A549 (cell line): ENCODE results near the gene C1orf50. TPM values are rescaled to one million over a fixed set of nuclear protein-coding genes. Genes with fewer than 3 reads are reported as not detected.

Source experiments
- ATAC-seq, 2 experiments: fragments of 200-7000 bp in 1 of 2; fragments of >200 bp in 1 of 2; cut with Nextera tagmentation in 1 of 2; cut with Tn5 transposase in 1 of 2; 3 replicates each; pipeline versions ENCODE4 v1.8.0 to v1.9.1; 2018 to 2020; ENCODE audit warnings: mild to moderate bottlenecking in 1 of 2, moderate library complexity in 1 of 2
- CTCF ChIA-PET: fragments of 300-600 bp; sonication (Branson Sonifier 250); formaldehyde crosslinking; extraction: SDS; loops from one replicate; lab custom pipeline; 2021; ENCODE audit warnings: antibody characterized with exemption, inconsistent platforms; lab: Yijun Ruan, JAX
- POLR2A ChIA-PET: fragments of 350-600 bp; formaldehyde crosslinking; extraction: SDS; loops from one replicate; lab custom pipeline; 2021; ENCODE audit warnings: antibody characterized with exemption, inconsistent platforms; lab: Yijun Ruan, JAX
- DNase-seq, 2 experiments: peaks; one replicate each; pipeline versions ENCODE4 v3.0.0 to v3.0.0-alpha.2; 2011 to 2016; ENCODE audit warnings: low read depth in 1 of 2, low spot score in 1 of 2
- FAIRE-seq: peaks from 2 replicates; lab custom pipeline; 2011; peaks lifted over from hg19 to GRCh38; lab: Jason Lieb, UNC
- H3K27ac ChIP-seq, 2 experiments: fragments of >200 bp; sonication (Bioruptor Twin); formaldehyde crosslinking; 3 replicates each; pipeline ENCODE4 v1.5.1; 2016 to 2017
- H3K4me1 ChIP-seq: fragments of >200 bp; sonication (Bioruptor Twin); formaldehyde crosslinking; 3 replicates; pipeline ENCODE4 v1.6.1; 2016
- H3K4me2 ChIP-seq: fragments of >200 bp; sonication (Bioruptor Twin); formaldehyde crosslinking; 3 replicates; pipeline ENCODE4 v1.6.1; 2016
- H3K4me3 ChIP-seq: fragments of >200 bp; sonication (Bioruptor Twin); formaldehyde crosslinking; 3 replicates; pipeline ENCODE4 v1.5.1; 2016
- H3K9me3 ChIP-seq: fragments of >200 bp; sonication (Bioruptor Twin); formaldehyde crosslinking; 3 replicates; pipeline ENCODE4 v1.6.1; 2016
- CBX8 ChIP-seq: fragments of 200-600 bp; sonication (generic); IDR thresholded peaks from 2 replicates; pipeline ENCODE4 v1.6.1; 2016
- CEBPB ChIP-seq, 2 experiments: fragments of >200 bp in 1 of 2; sonication (Bioruptor Twin) in 1 of 2; formaldehyde crosslinking in 1 of 2; IDR thresholded peaks; 2 replicates each; pipeline ENCODE4 v1.6.1; 2012 to 2016
- EHF ChIP-seq: fragments of 250-450 bp; sonication (Bioruptor Pico); IDR thresholded peaks from 2 replicates; pipeline ENCODE4 v1.5.0; 2020; ENCODE audit warnings: mild to moderate bottlenecking
- ESRRA ChIP-seq: fragments of 150-350 bp; IDR thresholded peaks from 2 replicates; pipeline ENCODE4 v1.6.1; 2014; ENCODE audit warnings: mild to moderate bottlenecking, low read length, borderline replicate concordance
- FOSB ChIP-seq: fragments of 250-450 bp; sonication (Bioruptor Pico); IDR thresholded peaks from 2 replicates; pipeline ENCODE4 v1.5.0; 2020; ENCODE audit warnings: mild to moderate bottlenecking, moderate library complexity
- FOSL2 ChIP-seq, 2 experiments: fragments of 450-650 bp in 1 of 2; fragments of >200 bp in 1 of 2; sonication (Bioruptor Twin) in 1 of 2; formaldehyde crosslinking; IDR thresholded peaks; 2 replicates each; pipeline versions ENCODE4 v1.5.0 to v1.6.1; 2016 to 2020; ENCODE audit warnings: mild to moderate bottlenecking in 1 of 2, moderate library complexity in 1 of 2
- JUN ChIP-seq, 2 experiments: fragments of >200 bp; sonication (Bioruptor Twin); formaldehyde crosslinking; IDR thresholded peaks; 2 replicates in 1 of 2; 3 replicates in 1 of 2; pipeline ENCODE4 v1.6.1; 2016 to 2017
- JUNB ChIP-seq: fragments of >200 bp; sonication (Bioruptor Twin); formaldehyde crosslinking; IDR thresholded peaks from 2 replicates; pipeline ENCODE4 v1.6.1; 2016
- KDM5A ChIP-seq: fragments of 200-600 bp; sonication (generic); IDR thresholded peaks from 2 replicates; pipeline ENCODE4 v1.6.1; 2016; ENCODE audit warnings: antibody characterized with exemption, mild to moderate bottlenecking
- MAFK ChIP-seq: fragments of 450-650 bp; IDR thresholded peaks from 2 replicates; pipeline ENCODE4 v1.6.1; 2014; ENCODE audit not compliant: partially characterized antibody
- MAZ ChIP-seq: fragments of 150-350 bp; IDR thresholded peaks from 2 replicates; pipeline ENCODE4 v1.6.1; 2014; ENCODE audit warnings: antibody characterized with exemption, low read depth, low read length, borderline replicate concordance
- NFE2L2 ChIP-seq: fragments of 150-350 bp; conservative IDR thresholded peaks from 2 replicates; pipeline ENCODE4 v1.6.1; 2014; ENCODE audit warnings: low read length
- NR3C1 ChIP-seq: fragments of >200 bp; sonication (Bioruptor Twin); formaldehyde crosslinking; IDR thresholded peaks from 3 replicates; pipeline ENCODE4 v1.6.1; 2017
- PHF8 ChIP-seq: fragments of 200-600 bp; sonication (generic); IDR thresholded peaks from 2 replicates; pipeline ENCODE4 v1.6.1; 2016; ENCODE audit warnings: low read depth, mild to moderate bottlenecking, antibody characterized with exemption, moderate library complexity, borderline replicate concordance
- RAD21 ChIP-seq, 2 experiments: fragments of >200 bp in 1 of 2; sonication (Bioruptor Twin) in 1 of 2; formaldehyde crosslinking in 1 of 2; IDR thresholded peaks in 1 of 2; conservative IDR thresholded peaks in 1 of 2; 2 replicates in 1 of 2; 3 replicates in 1 of 2; pipeline ENCODE4 v1.6.1; 2012 to 2018; ENCODE audit warnings: inconsistent platforms in 1 of 2
- RARB ChIP-seq: fragments of 250-450 bp; sonication (Bioruptor Pico); IDR thresholded peaks from 2 replicates; pipeline ENCODE4 v1.8.0; 2021; ENCODE audit warnings: mild to moderate bottlenecking, moderate library complexity
- RFX5 ChIP-seq: fragments of 450-650 bp; IDR thresholded peaks from 2 replicates; pipeline ENCODE4 v1.7.1; 2014; ENCODE audit warnings: antibody characterized with exemption, mild to moderate bottlenecking, moderate library complexity
- SMC3 ChIP-seq: fragments of >200 bp; sonication (Bioruptor Twin); formaldehyde crosslinking; IDR thresholded peaks from 3 replicates; pipeline ENCODE4 v1.6.1; 2018; ENCODE audit warnings: inconsistent platforms
- WGBS: methylation state at CpG from one replicate; pipeline ENCODE4 v1.1.6; 2017; ENCODE audit errors: missing lambda C conversion rate; 5-methylcytosine and 5-hydroxymethylcytosine counted together
- polyA plus RNA-seq, 4 experiments: library from polyadenylated mRNA; depleted of rRNA in 3 of 4; stranded (reverse); fragments of >200 nt; fragmentation: RNase III in 1 of 4; extraction: RNeasy Plus Mini Kit Qiagen cat#74134 plus additional on column Dnase treatment in 1 of 4; gene quantifications; 2 replicates in 3 of 4; 3 replicates in 1 of 4; pipeline ENCODE4 v1.2.3, GENCODE V29; 2011 to 2017
- TF ChIP-seq, protein P1 (sequence below): fragments of >200 bp; sonication (Bioruptor Twin); formaldehyde crosslinking; IDR thresholded peaks from 2 replicates; pipeline ENCODE4 v1.6.1; 2016
- TF ChIP-seq, protein P2 (sequence below): fragments of 150-350 bp; IDR thresholded peaks from 2 replicates; pipeline ENCODE4 v1.6.1; 2014; ENCODE audit warnings: low read depth, mild to moderate bottlenecking, low read length
- TF ChIP-seq, protein P3 (sequence below): fragments of >200 bp; sonication (Bioruptor Twin); formaldehyde crosslinking; IDR thresholded peaks from 3 replicates; pipeline ENCODE4 v1.6.1; 2016
- TF ChIP-seq, protein P4 (sequence below): fragments of 250-450 bp; sonication (Bioruptor Pico); IDR thresholded peaks from 2 replicates; pipeline ENCODE4 v1.5.0; 2021; ENCODE audit warnings: mild to moderate bottlenecking, moderate library complexity, borderline replicate concordance

C1orf50 gene
- polyA plus RNA-seq, 2 of the 4 experiments (the other 2 are of a cell fraction), result 1.9 to 2.6 TPM

DNA sequence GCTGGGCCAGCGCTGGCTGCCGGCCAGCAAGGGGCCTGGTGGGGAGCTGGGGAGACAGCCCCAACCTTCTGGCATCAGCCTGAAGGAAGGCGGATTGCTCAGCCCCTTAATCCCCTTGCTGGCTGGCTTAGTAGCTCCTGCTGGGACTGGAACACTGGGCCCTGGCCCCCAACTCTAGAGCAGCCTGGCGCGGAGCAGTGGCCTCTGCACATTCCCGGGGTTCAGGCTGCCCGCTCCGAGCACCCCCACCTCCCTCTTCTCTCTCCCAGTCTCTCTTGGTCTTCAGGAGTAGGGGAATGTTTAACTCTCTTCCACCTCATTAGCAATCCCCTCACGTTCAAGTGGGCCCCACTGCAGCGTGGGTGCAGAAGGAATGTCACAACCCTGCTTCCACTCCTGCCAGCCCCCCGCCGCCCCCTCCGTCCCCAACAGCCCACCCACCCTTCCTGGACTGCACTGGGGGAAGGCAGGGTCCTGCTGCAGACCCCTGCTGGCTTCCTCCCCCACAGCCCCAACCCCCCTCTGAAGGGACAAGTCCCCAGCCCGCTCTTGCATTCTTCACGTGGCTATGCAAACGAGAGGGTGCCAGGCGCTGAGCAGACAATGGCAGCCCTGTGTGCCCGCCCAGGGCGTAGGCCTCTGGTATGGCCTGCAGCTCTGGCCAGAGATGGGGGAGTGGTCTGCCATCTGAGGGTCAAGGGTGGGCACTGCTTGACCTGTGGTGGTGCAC, 26.0 kb upstream of the C1orf50 start:
- Histone ChIP-seq H3K4me1 (no peaks in the 10 kb centered on the region), H3K27ac (no peak overlapping the region), H3K4me2 (no peak overlapping the region), H3K9me3 (no peaks in the 10 kb centered on the region), H3K4me3 (no peak overlapping the region)
- ATAC-seq (no peak), DNase-seq (no peak), FAIRE-seq (no peak)
- no peak for TF ChIP-seq KDM5A
- CTCF ChIA-PET, result interaction anchor here (1.3 kb wide), 1 partner anchor 108 kb away, joined by 3 read pairs; no protein-coding TSS in a partner anchor
- 87% methylated on average over 8 of the region's 19 CpGs for WGBS
- POLR2A ChIA-PET, result no interaction called here

DNA sequence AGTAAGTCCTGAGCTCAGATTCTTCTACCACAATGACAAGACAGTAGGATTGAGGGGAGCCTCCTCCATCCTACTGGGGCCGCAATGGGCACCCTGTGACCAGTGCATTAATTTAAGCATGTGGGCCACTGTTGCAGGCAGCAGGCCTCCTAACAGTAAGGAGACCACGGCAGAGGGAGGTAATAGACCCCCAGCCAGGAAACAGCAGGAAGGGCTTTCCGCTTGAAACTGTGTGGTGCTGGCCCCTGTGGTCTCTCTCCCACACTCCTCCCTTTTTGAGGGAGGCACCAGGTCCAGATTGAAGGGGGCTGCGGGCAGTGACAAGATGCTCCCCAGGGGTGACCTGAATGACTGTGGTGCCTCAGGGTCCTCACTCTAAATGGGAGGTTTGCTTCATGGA, 25.3 kb upstream of the C1orf50 start:
- DNase-seq, result no peak
- Histone ChIP-seq H3K9me3 (no peaks in the 10 kb centered on the region), H3K27ac (no peak overlapping the region), H3K4me1 (no peaks in the 10 kb centered on the region), H3K4me3 (no peak overlapping the region), H3K4me2 (no peak overlapping the region)
- no peak for FAIRE-seq
- TF ChIP-seq MAFK (no peak), ESRRA (no peak), FOSL2 (IDR thresholded peaks at IDR 0.05) (no peak), FOSL2 (CRISPR knock-in tag; IDR thresholded peaks at IDR 0.05) (no peak), SMC3 (no peak), NR3C1 (no peak), FOSB (CRISPR knock-in tag) (no peak), RFX5 (no peak), JUN (IDR thresholded peaks at IDR 0.05) (no peak), RARB (CRISPR knock-in tag) (no peak), CEBPB (IDR thresholded peaks at IDR 0.05) (no peak)
- TF ChIP-seq, protein P1, sequence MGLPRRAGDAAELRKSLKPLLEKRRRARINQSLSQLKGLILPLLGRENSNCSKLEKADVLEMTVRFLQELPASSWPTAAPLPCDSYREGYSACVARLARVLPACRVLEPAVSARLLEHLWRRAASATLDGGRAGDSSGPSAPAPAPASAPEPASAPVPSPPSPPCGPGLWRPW, result no peak
- POLR2A ChIA-PET, result no interaction called here
- CTCF ChIA-PET, result no interaction called here
- ATAC-seq, result no peak
- 77% methylated on average over 3 of the region's 4 CpGs for WGBS

DNA sequence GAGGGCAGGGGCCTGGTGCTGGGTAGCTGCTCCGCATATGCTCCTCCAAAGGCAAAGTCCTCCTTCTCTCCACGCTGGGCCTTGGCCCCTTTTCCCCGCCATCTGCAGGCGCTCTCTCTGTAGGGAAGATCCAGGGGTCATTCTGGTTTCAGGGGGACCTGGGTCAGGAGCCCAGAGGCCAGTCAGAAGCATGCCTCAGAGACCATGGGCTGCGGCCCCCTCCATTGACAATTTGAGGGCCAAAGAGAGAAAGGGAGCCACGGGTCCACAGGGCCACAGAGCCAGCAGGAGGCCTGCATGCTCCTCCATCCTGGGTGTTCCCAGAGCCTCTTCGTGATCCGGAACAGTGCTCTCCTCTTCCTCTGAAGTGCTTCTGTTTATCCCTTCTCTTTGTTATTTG, 24.9 kb upstream of the C1orf50 start:
- FAIRE-seq (no peak), DNase-seq (no peak), ATAC-seq (no peak)
- Histone ChIP-seq H3K9me3 (no peaks in the 10 kb centered on the region), H3K27ac (no peak overlapping the region), H3K4me1 (no peaks in the 10 kb centered on the region), H3K4me2 (no peak overlapping the region), H3K4me3 (no peak overlapping the region)
- CTCF ChIA-PET, result no interaction called here
- POLR2A ChIA-PET, result no interaction called here
- WGBS, result 84% methylated on average over 8 of the region's 8 CpGs
- TF ChIP-seq CBX8, result no peak
- TF ChIP-seq MAZ, result no peak
- TF ChIP-seq, protein P2, sequence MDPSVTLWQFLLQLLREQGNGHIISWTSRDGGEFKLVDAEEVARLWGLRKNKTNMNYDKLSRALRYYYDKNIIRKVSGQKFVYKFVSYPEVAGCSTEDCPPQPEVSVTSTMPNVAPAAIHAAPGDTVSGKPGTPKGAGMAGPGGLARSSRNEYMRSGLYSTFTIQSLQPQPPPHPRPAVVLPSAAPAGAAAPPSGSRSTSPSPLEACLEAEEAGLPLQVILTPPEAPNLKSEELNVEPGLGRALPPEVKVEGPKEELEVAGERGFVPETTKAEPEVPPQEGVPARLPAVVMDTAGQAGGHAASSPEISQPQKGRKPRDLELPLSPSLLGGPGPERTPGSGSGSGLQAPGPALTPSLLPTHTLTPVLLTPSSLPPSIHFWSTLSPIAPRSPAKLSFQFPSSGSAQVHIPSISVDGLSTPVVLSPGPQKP, result no peak
- TF ChIP-seq, protein P3, sequence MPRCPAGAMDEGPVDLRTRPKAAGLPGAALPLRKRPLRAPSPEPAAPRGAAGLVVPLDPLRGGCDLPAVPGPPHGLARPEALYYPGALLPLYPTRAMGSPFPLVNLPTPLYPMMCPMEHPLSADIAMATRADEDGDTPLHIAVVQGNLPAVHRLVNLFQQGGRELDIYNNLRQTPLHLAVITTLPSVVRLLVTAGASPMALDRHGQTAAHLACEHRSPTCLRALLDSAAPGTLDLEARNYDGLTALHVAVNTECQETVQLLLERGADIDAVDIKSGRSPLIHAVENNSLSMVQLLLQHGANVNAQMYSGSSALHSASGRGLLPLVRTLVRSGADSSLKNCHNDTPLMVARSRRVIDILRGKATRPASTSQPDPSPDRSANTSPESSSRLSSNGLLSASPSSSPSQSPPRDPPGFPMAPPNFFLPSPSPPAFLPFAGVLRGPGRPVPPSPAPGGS, result no peak
- no peak for TF ChIP-seq NR3C1
- TF ChIP-seq, protein P4, sequence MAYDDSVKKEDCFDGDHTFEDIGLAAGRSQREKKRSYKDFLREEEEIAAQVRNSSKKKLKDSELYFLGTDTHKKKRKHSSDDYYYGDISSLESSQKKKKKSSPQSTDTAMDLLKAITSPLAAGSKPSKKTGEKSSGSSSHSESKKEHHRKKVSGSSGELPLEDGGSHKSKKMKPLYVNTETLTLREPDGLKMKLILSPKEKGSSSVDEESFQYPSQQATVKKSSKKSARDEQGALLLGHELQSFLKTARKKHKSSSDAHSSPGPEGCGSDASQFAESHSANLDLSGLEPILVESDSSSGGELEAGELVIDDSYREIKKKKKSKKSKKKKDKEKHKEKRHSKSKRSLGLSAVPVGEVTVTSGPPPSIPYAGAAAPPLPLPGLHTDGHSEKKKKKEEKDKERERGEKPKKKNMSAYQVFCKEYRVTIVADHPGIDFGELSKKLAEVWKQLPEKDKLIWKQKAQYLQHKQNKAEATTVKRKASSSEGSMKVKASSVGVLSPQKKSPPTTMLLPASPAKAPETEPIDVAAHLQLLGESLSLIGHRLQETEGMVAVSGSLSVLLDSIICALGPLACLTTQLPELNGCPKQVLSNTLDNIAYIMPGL (CRISPR knock-in tag), result no peak
- TF ChIP-seq RAD21 (conservative IDR thresholded peaks at IDR 0.05 in 1 of 2, IDR thresholded peaks at IDR 0.05 in 1 of 2), result no peak
- no peak for TF ChIP-seq NFE2L2
- TF ChIP-seq PHF8, result no peak
- no peak for TF ChIP-seq JUNB
- no peak for TF ChIP-seq EHF (CRISPR knock-in tag)
